Jurkat, Clone E6-1 (cell line): Measurements from ENCODE around the gene FUZ.
A peak's percentile ranks its signal among the peaks of the same experiment; 100 is the strongest.
"Not testable (repeated sequence)": the region's sequence is repeated elsewhere in the genome, so short reads cannot be mapped to it uniquely, and the experiment has no call there.

Experiments
- DNase-seq: peaks from one replicate; pipeline ENCODE4 v3.0.0-alpha.2; 2011; ENCODE audit warnings: low read depth, low spot score
- H3K4me3 ChIP-seq: 2 replicates; pipeline ENCODE4 v1.5.1; 2011; ENCODE audit warnings: mild to moderate bottlenecking, low read length, control low read depth, moderate library complexity

FUZ gene

GRCh38 chr19:49836176-49837008 lies 23.3 kb upstream of the FUZ start:
- H3K4me3 ChIP-seq, result no peak overlapping the region
- DNase-seq, result no peak

GRCh38 chr19:49835562-49835961 lies 22.5 kb upstream of the FUZ start:
- H3K4me3 ChIP-seq, result no peak overlapping the region
- no peak for DNase-seq

- H3K4me3 ChIP-seq, result no peak overlapping the region
- DNase-seq, result no peak
Observed at GRCh38 chr19:49833599-49833998, 20.5 kb upstream of the FUZ start.

- no peak overlapping the region for H3K4me3 ChIP-seq
Observed at GRCh38 chr19:49832556-49832955, 19.5 kb upstream of the FUZ start.

GRCh38 chr19:49831592-49831991 lies 18.5 kb upstream of the FUZ start:
- no peak overlapping the region for H3K4me3 ChIP-seq
- DNase-seq, result no peak

More at GRCh38 chr19:49832556-49832955, 19.5 kb upstream of the FUZ start:
- DNase-seq, result peak; percentile 48

GRCh38 chr19:49830766-49831165 lies 17.7 kb upstream of the FUZ start:
- no peak overlapping the region for H3K4me3 ChIP-seq
- no peak for DNase-seq

- no peak for DNase-seq
- H3K4me3 ChIP-seq, result no peak overlapping the region
Observed at GRCh38 chr19:49829721-49830120, 16.6 kb upstream of the FUZ start.

- DNase-seq, result no peak
- H3K4me3 ChIP-seq, result no peak overlapping the region
Observed at GRCh38 chr19:49829200-49829599, 16.1 kb upstream of the FUZ start.

GRCh38 chr19:49827034-49827433 lies 13.9 kb upstream of the FUZ start:
- DNase-seq, result no peak
- no peak overlapping the region for H3K4me3 ChIP-seq

- H3K4me3 ChIP-seq, result no peak overlapping the region
- no peak for DNase-seq
Observed at GRCh38 chr19:49824662-49825061, 11.6 kb upstream of the FUZ start.

GRCh38 chr19:49823472-49823871 lies 10.4 kb upstream of the FUZ start:
- no peak overlapping the region for H3K4me3 ChIP-seq
- DNase-seq, result no peak

- no peak overlapping the region for H3K4me3 ChIP-seq
- DNase-seq, result no peak
Observed at GRCh38 chr19:49820125-49820524, 7.0 kb upstream of the FUZ start.

GRCh38 chr19:49819452-49820115 lies 6.5 kb upstream of the FUZ start:
- H3K4me3 ChIP-seq, result peak overlapping the region; percentile 94; the same call in 1 of the 2 replicates
- DNase-seq, result not testable (repeated sequence)

- peak overlapping the region; percentile 94 for H3K4me3 ChIP-seq
- DNase-seq, result no peak
Observed at GRCh38 chr19:49818649-49819370, 5.7 kb upstream of the FUZ start.

- peak; percentile 74 for DNase-seq
- H3K4me3 ChIP-seq, result peak within 1 kb of the TSS; percentile 94
Observed at GRCh38 chr19:49817964-49818648, 5.0 kb upstream of the FUZ start, which contains the start of gene MED25. MED25 (plus strand) TSS chr19:49818289; CDS start chr19:49818342, 53 bp downstream.

- DNase-seq, result no peak
- H3K4me3 ChIP-seq, result no peak overlapping the region
Observed at GRCh38 chr19:49816590-49816989, 3.5 kb upstream of the FUZ start.

GRCh38 chr19:49814010-49814409 lies 918 bp upstream of the FUZ start:
- peak overlapping the region; percentile 89 for H3K4me3 ChIP-seq
- DNase-seq, result no peak

GRCh38 chr19:49812452-49812996 lies 568 bp downstream of the FUZ start:
- no peak for DNase-seq
- peak overlapping the region; percentile 89 for H3K4me3 ChIP-seq

- H3K4me3 ChIP-seq, result no peak overlapping the region
- no peak for DNase-seq
Observed at GRCh38 chr19:49811328-49811727, 1.8 kb downstream of the FUZ start.
